ENCODE measurements around the gene SULT4A1.

- TF ChIP-seq POLR2A (IDR thresholded peaks at IDR 0.05) (no peak), CTCF (IDR thresholded peaks at IDR 0.05) (no peak)
These were observed 8.1 kb downstream of the SULT4A1 start for GRCh38 chr22:43854121-43854785.
